Activated CD8-positive, alpha-beta T cell treated with anti-CD3 and anti-CD28 coated beads for 36 hours (primary cell): ENCODE results near the gene IRX2. TPM values are rescaled to one million over a fixed set of nuclear protein-coding genes. Genes with fewer than 3 reads are reported as not detected.

Source experiments
- ATAC-seq: fragments of 200-7000 bp; cut with Tn5 transposase; one replicate; pipeline ENCODE4 v1.10.0; 2021; ENCODE audit warnings: mild to moderate bottlenecking, moderate library complexity
- CTCF ChIA-PET: fragments of 350-600 bp; sonication (Branson Sonifier 250); formaldehyde crosslinking; loops from one replicate; lab custom pipeline; 2021; ENCODE audit warnings: antibody characterized with exemption; lab: Charles Lee
- POLR2A ChIA-PET: fragments of 350-600 bp; sonication (Branson Sonifier 250); formaldehyde crosslinking; loops from one replicate; lab custom pipeline; 2021; ENCODE audit warnings: antibody characterized with exemption; lab: Charles Lee
- DNase-seq: peaks from one replicate; pipeline ENCODE4 v3.0.0-alpha.2; 2020
- H3K27ac Mint-ChIP-seq: one replicate; pipeline ENCODE4 v1.8.0; 2021; ENCODE audit warnings: mild to moderate bottlenecking, mixed read lengths
- H3K27me3 Mint-ChIP-seq: one replicate; pipeline ENCODE4 v1.8.0; 2021; ENCODE audit warnings: mixed read lengths
- H3K36me3 Mint-ChIP-seq: one replicate; pipeline ENCODE4 v1.8.0; 2021; ENCODE audit warnings: low read depth, mixed read lengths
- H3K4me1 Mint-ChIP-seq: one replicate; pipeline ENCODE4 v1.8.0; 2021; ENCODE audit warnings: low read depth, mixed read lengths
- H3K4me3 Mint-ChIP-seq: one replicate; pipeline ENCODE4 v1.8.0; 2021; ENCODE audit warnings: mild to moderate bottlenecking, moderate library complexity, mixed read lengths
- H3K9me3 Mint-ChIP-seq: one replicate; pipeline ENCODE4 v1.8.0; 2021; ENCODE audit warnings: mixed read lengths
- intact Hi-C: fragments of 100-400 bp; cut with micrococcal nuclease; formaldehyde crosslinking; loops from one replicate; pipeline ENCODE4 v1.10.0; 2022
- total RNA-seq, 2 experiments: library from RNA; stranded (reverse); gene quantifications; one replicate each; pipeline ENCODE4 v1.2.3, GENCODE V29; 2021
- TF ChIP-seq, protein P1 (sequence below): fragments of 200-600 bp; IDR thresholded peaks from one replicate; pipeline ENCODE4 v1.8.0; 2022; ENCODE audit warnings: antibody characterized with exemption, mild to moderate bottlenecking

IRX2 gene
- total RNA-seq, 2 experiments from 2014 or later = not detected

DNA sequence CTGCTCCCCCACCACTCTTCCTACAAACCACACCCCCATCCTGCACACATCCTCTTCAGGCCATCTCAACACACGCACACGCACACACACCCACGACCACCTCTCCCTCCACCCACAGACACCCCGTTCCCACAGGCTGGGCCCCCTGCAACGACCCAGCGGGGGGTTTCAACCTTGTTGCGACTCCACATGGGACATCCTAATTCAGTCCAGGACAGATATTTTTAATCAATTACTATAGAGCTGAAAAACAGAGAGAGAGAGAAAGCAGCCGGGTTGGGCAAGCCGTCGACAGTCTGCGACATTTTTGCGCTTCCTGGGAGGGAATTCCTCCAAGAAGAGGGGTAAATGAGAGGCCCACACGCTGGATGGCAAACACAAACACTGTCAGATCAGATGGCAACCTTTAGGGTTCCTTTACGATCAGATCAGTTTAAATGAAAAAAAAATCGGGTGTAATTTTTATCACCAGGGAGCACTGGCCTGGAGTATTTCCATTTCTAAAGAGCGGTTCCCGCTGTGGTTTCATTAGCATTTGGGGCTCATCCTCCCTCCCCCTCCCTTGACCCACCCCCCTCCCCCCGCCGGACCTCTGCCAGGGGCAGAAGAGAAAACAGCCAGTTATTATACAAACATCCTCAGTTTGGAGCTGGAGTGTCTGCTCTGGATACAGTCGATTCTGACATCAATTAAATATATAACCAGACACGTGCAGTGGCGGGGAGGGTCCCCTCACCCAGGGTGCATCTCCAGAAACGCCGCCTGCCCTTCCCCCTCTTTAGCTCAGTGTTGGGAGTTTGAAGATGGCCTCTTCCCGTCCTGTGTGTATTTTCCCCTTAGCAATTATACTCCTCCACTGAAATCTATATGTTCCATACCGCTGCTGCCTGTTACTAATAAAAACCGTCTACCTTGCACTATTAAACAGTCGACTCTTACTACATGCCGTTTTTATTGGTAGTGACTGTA lies 2.3 kb upstream of the IRX2 start:
- CTCF ChIA-PET = no interaction called here

DNA sequence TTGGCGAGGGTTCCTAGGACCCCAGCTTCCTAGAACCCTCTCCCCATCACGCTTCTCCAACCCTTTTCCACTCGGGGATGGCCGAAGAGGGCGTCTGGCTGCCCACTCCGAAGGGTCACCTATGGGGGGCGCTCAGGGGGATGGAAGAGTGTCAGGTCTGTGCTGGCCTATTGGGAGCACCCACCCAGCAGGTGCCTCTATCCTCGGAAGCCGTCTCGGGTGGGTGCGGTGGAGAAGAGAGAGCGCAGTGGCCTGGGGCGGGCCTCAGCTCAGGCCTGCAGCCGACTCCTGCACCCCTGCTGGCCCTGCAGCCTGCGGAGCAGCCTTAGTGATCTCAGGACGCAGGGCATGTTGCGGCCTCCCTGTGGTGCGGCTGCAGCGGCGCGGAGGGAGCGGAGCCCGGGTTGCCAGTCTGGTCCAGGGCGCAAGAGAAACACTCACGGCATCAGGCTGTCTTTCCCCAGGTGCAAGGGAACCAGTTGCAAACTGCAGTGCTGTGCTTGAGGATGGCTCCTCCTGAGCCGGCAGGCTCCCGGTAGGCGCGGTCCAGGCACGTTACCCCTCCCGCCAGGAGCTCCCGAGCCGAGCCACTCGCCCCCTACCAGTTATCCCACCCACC lies 1.5 kb upstream of the IRX2 start:
- Mint-ChIP-seq H3K27ac (no peak overlapping the region), H3K9me3 (peaks cover 3% of the 10 kb centered on the region), H3K36me3 (peaks cover 9% of the 10 kb centered on the region), H3K27me3 (peaks cover 58% of the 10 kb centered on the region), H3K4me3 (no peak overlapping the region), H3K4me1 (peaks cover 22% of the 10 kb centered on the region)
- ATAC-seq (no peak), DNase-seq (no peak)
- ChIA-PET CTCF (no interaction called here), POLR2A (no interaction called here)
- intact Hi-C loops = no loop called here
- TF ChIP-seq, protein P1, sequence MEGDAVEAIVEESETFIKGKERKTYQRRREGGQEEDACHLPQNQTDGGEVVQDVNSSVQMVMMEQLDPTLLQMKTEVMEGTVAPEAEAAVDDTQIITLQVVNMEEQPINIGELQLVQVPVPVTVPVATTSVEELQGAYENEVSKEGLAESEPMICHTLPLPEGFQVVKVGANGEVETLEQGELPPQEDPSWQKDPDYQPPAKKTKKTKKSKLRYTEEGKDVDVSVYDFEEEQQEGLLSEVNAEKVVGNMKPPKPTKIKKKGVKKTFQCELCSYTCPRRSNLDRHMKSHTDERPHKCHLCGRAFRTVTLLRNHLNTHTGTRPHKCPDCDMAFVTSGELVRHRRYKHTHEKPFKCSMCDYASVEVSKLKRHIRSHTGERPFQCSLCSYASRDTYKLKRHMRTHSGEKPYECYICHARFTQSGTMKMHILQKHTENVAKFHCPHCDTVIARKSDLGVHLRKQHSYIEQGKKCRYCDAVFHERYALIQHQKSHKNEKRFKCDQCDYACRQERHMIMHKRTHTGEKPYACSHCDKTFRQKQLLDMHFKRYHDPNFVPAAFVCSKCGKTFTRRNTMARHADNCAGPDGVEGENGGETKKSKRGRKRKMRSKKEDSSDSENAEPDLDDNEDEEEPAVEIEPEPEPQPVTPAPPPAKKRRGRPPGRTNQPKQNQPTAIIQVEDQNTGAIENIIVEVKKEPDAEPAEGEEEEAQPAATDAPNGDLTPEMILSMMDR = no peak

More for the DNA sequence above, 2.3 kb upstream of the IRX2 start:
- ATAC-seq = no peak
- Mint-ChIP-seq H3K36me3 (peaks cover 9% of the 10 kb centered on the region), H3K4me3 (no peak overlapping the region), H3K27me3 (peaks cover 60% of the 10 kb centered on the region), H3K27ac (no peak overlapping the region), H3K4me1 (peaks cover 22% of the 10 kb centered on the region), H3K9me3 (peaks cover 3% of the 10 kb centered on the region)
- TF ChIP-seq, protein P1 = no peak
- intact Hi-C loops = no loop called here
- POLR2A ChIA-PET = no interaction called here
- no peak for DNase-seq

- no peak for DNase-seq
- peaks cover 22% of the 10 kb centered on the region for H3K4me1 Mint-ChIP-seq
- POLR2A ChIA-PET = no interaction called here
- H3K36me3 Mint-ChIP-seq = peaks cover 9% of the 10 kb centered on the region
- intact Hi-C loops = no loop called here
- H3K27ac Mint-ChIP-seq = no peak overlapping the region
- CTCF ChIA-PET = no interaction called here
- peaks cover 3% of the 10 kb centered on the region for H3K9me3 Mint-ChIP-seq
- no peak for ATAC-seq
- no peak overlapping the region for H3K4me3 Mint-ChIP-seq
- H3K27me3 Mint-ChIP-seq = peaks cover 58% of the 10 kb centered on the region
- TF ChIP-seq, protein P1 = no peak
Observed at GRCh38 chr5:2752059-2752820, 763 bp upstream of the IRX2 start.

GRCh38 chr5:2750758-2751464 lies 566 bp downstream of the IRX2 start:
- Mint-ChIP-seq H3K9me3 (peaks cover 3% of the 10 kb centered on the region), H3K36me3 (peaks cover 6% of the 10 kb centered on the region), H3K27me3 (peaks cover 55% of the 10 kb centered on the region), H3K27ac (no peak overlapping the region), H3K4me3 (no peak overlapping the region), H3K4me1 (peaks cover 17% of the 10 kb centered on the region)
- ChIA-PET POLR2A (no interaction called here), CTCF (interaction anchor here (0.6 kb wide), 1 partner anchor 365 kb away, joined by 3 read pairs; no protein-coding TSS in a partner anchor)
- ATAC-seq (no peak), DNase-seq (no peak)
- intact Hi-C loops = no loop called here
- TF ChIP-seq, protein P1 = no peak
